NCI-H510A treated with DMSO at 0.1 percent for 48 hours (cell line): ENCODE measurements around the gene PIP5K1B.
"Not testable (repeated sequence)": the region's sequence is repeated elsewhere in the genome, so short reads cannot be mapped to it uniquely, and the experiment has no call there.

Source experiments
- DNase-seq: peaks from one replicate; lab custom pipeline; 2025; lab: John Stamatoyannopoulos, UW

PIP5K1B gene

GRCh38 chr9:69028754-69029153 is 323.7 kb downstream of the PIP5K1B start:
- no peak for DNase-seq

GRCh38 chr9:69029535-69029934 is 324.5 kb downstream of the PIP5K1B start:
- no peak for DNase-seq

- DNase-seq = no peak
These were observed 326.0 kb downstream of the PIP5K1B start for GRCh38 chr9:69030851-69031645.

GRCh38 chr9:69034071-69034470 is 329.0 kb downstream of the PIP5K1B start:
- DNase-seq = peak; percentile 28

- peak; percentile 72 for DNase-seq
These were observed 330.6 kb downstream of the PIP5K1B start, which contains the start of gene FXN for GRCh38 chr9:69035438-69036308. TSS of gene FXN (plus strand) at chr9:69035752. CDS start at chr9:69035783, 31 bp downstream.

- DNase-seq = no peak
These were observed 331.3 kb downstream of the PIP5K1B start for GRCh38 chr9:69036309-69036708.

- DNase-seq = no peak
These were observed 331.8 kb downstream of the PIP5K1B start for GRCh38 chr9:69036799-69037198.

- DNase-seq = no peak
These were observed 335.6 kb downstream of the PIP5K1B start for GRCh38 chr9:69040646-69041045.

GRCh38 chr9:69044240-69045219 is 339.5 kb downstream of the PIP5K1B start:
- peak; percentile 38 for DNase-seq

- no peak for DNase-seq
These were observed 340.8 kb downstream of the PIP5K1B start for GRCh38 chr9:69045821-69046220.

GRCh38 chr9:69046723-69047122 is 341.7 kb downstream of the PIP5K1B start:
- no peak for DNase-seq

- DNase-seq = no peak
These were observed 342.3 kb downstream of the PIP5K1B start for GRCh38 chr9:69047371-69047770.

GRCh38 chr9:69049094-69049493 is 344.1 kb downstream of the PIP5K1B start:
- no peak for DNase-seq

GRCh38 chr9:69050936-69051335 is 345.9 kb downstream of the PIP5K1B start:
- DNase-seq = not testable (repeated sequence)

GRCh38 chr9:69054989-69055388 is 349.9 kb downstream of the PIP5K1B start:
- peak; percentile 25 for DNase-seq

GRCh38 chr9:69056191-69056815 is 351.3 kb downstream of the PIP5K1B start:
- DNase-seq = no peak

GRCh38 chr9:69058101-69058500 is 353.1 kb downstream of the PIP5K1B start:
- peak; percentile 49 for DNase-seq
